GM23338 (cell line): ENCODE results near the gene NCSTN. TPM values are rescaled to one million over a fixed set of nuclear protein-coding genes. Genes with fewer than 3 reads are reported as not detected.

Experiments
- ATAC-seq: fragments of 200-7000 bp; cut with Tn5 transposase; 3 replicates; pipeline ENCODE4 v1.9.1; 2020
- DNase-seq: peaks from one replicate; pipeline ENCODE4 v3.0.0-alpha.2; 2015; ENCODE audit warnings: low spot score
- H2AFZ ChIP-seq: fragments of 200-600 bp; sonication (generic); 2 replicates; pipeline ENCODE4 v1.8.0; 2016; ENCODE audit warnings: antibody characterized with exemption, mild to moderate bottlenecking, moderate library complexity
- H3F3A ChIP-seq: fragments of 200-600 bp; sonication (generic); replicated peaks from 2 replicates; pipeline ENCODE4 v1.8.0; 2017; ENCODE audit warnings: antibody characterized with exemption, mixed run types, low read depth
- H3K27ac ChIP-seq: fragments of 200-600 bp; sonication (generic); 2 replicates; pipeline ENCODE4 v1.6.1; 2016; ENCODE audit warnings: low read depth
- H3K27me3 ChIP-seq: fragments of 200-600 bp; sonication (generic); 2 replicates; pipeline ENCODE4 v1.8.0; 2016; ENCODE audit warnings: mild to moderate bottlenecking, mixed run types, moderate library complexity; ENCODE audit not compliant: insufficient read depth
- H3K36me3 ChIP-seq: fragments of 200-600 bp; sonication (generic); 2 replicates; pipeline ENCODE4 v1.8.0; 2016; ENCODE audit warnings: mild to moderate bottlenecking; ENCODE audit not compliant: insufficient read depth
- H3K4me1 ChIP-seq: fragments of 200-600 bp; sonication (generic); 2 replicates; pipeline ENCODE4 v1.8.0; 2016; ENCODE audit warnings: mild to moderate bottlenecking, moderate library complexity; ENCODE audit not compliant: insufficient read depth
- H3K4me2 ChIP-seq: fragments of 200-600 bp; sonication (generic); 2 replicates; pipeline ENCODE4 v1.7.1; 2017; ENCODE audit warnings: mixed run types
- H3K4me3 ChIP-seq: fragments of 200-600 bp; sonication (generic); 2 replicates; pipeline ENCODE4 v1.6.1; 2016; ENCODE audit warnings: mixed run types
- H3K79me2 ChIP-seq: fragments of 200-600 bp; sonication (generic); replicated peaks from 2 replicates; pipeline ENCODE4 v1.8.0; 2017; ENCODE audit warnings: mild to moderate bottlenecking; ENCODE audit not compliant: insufficient read depth
- H3K9me2 ChIP-seq: fragments of 200-600 bp; sonication (generic); 2 replicates; pipeline ENCODE4 v1.8.0; 2017; ENCODE audit not compliant: insufficient read depth
- H4K20me1 ChIP-seq: fragments of 200-600 bp; sonication (generic); replicated peaks from 2 replicates; pipeline ENCODE4 v1.8.0; 2017; ENCODE audit warnings: mild to moderate bottlenecking; ENCODE audit not compliant: insufficient read depth
- H3K27ac Mint-ChIP-seq: 2 replicates; pipeline ENCODE4 v1.8.0; 2020; ENCODE audit warnings: inconsistent platforms, mild to moderate bottlenecking, moderate library complexity, mixed read lengths
- H3K27me3 Mint-ChIP-seq: 3 replicates; pipeline ENCODE4 v1.8.0; 2022; ENCODE audit warnings: low read depth, mild to moderate bottlenecking, moderate library complexity, mixed read lengths, inconsistent platforms; ENCODE audit not compliant: insufficient read depth, poor library complexity
- H3K36me3 Mint-ChIP-seq: 3 replicates; pipeline ENCODE4 v1.8.0; 2021; ENCODE audit warnings: low read depth, mild to moderate bottlenecking, inconsistent platforms, moderate library complexity, mixed read lengths
- H3K4me1 Mint-ChIP-seq: 3 replicates; pipeline ENCODE4 v1.8.0; 2020; ENCODE audit warnings: mild to moderate bottlenecking, inconsistent platforms, mixed read lengths
- H3K4me3 Mint-ChIP-seq: 3 replicates; pipeline ENCODE4 v1.8.0; 2021; ENCODE audit warnings: moderate library complexity, mild to moderate bottlenecking, inconsistent platforms, mixed read lengths
- H3K9me3 Mint-ChIP-seq: 3 replicates; pipeline ENCODE4 v1.8.0; 2020; ENCODE audit warnings: moderate library complexity, mild to moderate bottlenecking, inconsistent platforms, mixed read lengths
- EZH2phosphoT487 ChIP-seq: fragments of 200-600 bp; sonication (generic); IDR thresholded peaks from one replicate; pipeline ENCODE4 v1.8.1; 2018; ENCODE audit warnings: antibody characterized with exemption; ENCODE audit not compliant: unreplicated experiment
- ZNF462 ChIP-seq: fragments of 250-450 bp; sonication (Bioruptor Pico); IDR thresholded peaks from 2 replicates; pipeline ENCODE4 v1.5.0; 2020; ENCODE audit warnings: mild to moderate bottlenecking, moderate library complexity
- polyA plus RNA-seq: library from polyadenylated mRNA; unstranded; fragments of >200 nt; fragmentation: Nextera tagmentation; extraction: Ambion mirVana; gene quantifications from 2 replicates; pipeline ENCODE4 v1.2.1, GENCODE V29; 2016
- total RNA-seq: library from RNA; depleted of rRNA; stranded (reverse); fragments of >200 nt; shearing (Covaris generic); gene quantifications from 2 replicates; pipeline ENCODE4 v1.2.3, GENCODE V29; 2014

Gene NCSTN
- total and polyA plus RNA-seq, 2 experiments from 2014 or later = 36.0 to 45.9 TPM

- TF ChIP-seq ZNF462 (CRISPR knock-in tag) = no peak
Observed at GRCh38 chr1:160315359-160315758, 27.8 kb upstream of the NCSTN start (continued).

GRCh38 chr1:160322831-160323230 lies 20.4 kb upstream of the NCSTN start:
- H2AFZ ChIP-seq = no peak overlapping the region
- no peak overlapping the region for H3K4me3 Mint-ChIP-seq
- H3K27ac Mint-ChIP-seq = no peak overlapping the region
- H3K36me3 ChIP-seq = peaks cover 28% of the 10 kb centered on the region
- H3K4me2 ChIP-seq = no peak overlapping the region
- no peak overlapping the region for H3K27ac ChIP-seq
- peaks cover 1% of the 10 kb centered on the region for H3K27me3 Mint-ChIP-seq
- no peaks in the 10 kb centered on the region for H3F3A ChIP-seq
- H3K36me3 Mint-ChIP-seq = peaks cover 46% of the 10 kb centered on the region
- H3K4me1 ChIP-seq = no peaks in the 10 kb centered on the region
- peaks cover 8% of the 10 kb centered on the region for H4K20me1 ChIP-seq
- H3K4me1 Mint-ChIP-seq = no peaks in the 10 kb centered on the region
- TF ChIP-seq ZNF462 (CRISPR knock-in tag) (no peak), EZH2phosphoT487 (no peak)
- DNase-seq (no peak), ATAC-seq (no peak)
- no peaks in the 10 kb centered on the region for H3K9me3 Mint-ChIP-seq
- H3K27me3 ChIP-seq = no peaks in the 10 kb centered on the region
- peaks cover 13% of the 10 kb centered on the region for H3K79me2 ChIP-seq
- no peak overlapping the region for H3K4me3 ChIP-seq
- H3K9me2 ChIP-seq = no peaks in the 10 kb centered on the region
